ENCODE measurements around the gene B9D1. TPM values are rescaled to one million over a fixed set of nuclear protein-coding genes. Genes with fewer than 3 reads are reported as not detected.

B9D1 gene
- total RNA-seq, 1 donor, result 21.0 TPM

DNA sequence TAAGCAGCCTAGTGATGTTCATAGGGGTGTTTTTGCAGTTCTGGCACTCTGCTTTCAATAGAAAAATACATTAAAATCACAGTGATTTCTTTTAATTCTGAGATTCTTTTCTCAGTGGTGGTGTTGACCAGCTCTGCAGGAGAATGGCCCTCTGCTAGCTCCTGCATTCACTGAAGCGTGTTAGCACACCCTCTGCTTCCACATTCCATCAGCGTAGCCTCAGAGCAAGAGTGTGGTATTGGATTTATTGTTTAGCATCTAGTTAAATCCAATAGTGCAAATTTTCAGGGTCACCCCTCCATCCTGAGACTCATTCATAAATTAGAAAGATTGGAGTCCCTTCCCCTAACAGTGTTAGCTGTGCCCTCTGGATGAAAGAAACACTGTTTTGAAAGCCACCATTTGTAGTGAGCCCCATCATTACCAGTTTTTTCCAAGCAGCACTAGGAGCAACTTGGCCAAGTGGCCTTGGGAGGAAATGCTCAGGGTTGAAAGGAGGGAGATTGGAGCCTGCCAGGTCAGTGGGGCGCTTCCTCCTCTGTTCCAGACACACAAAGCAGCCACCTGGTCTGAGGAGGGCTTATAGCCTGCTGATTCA lies 45.7 kb downstream of the B9D1 start:
- no peak overlapping the region for H3K27ac ChIP-seq (ENCODE audit: low read depth, low read length)
- H2AFZ ChIP-seq (ENCODE audit: low read length), result no peak overlapping the region
- H3K4me1 ChIP-seq (ENCODE audit: insufficient read depth, low read length), result peaks cover 4% of the 10 kb centered on the region
- TF ChIP-seq, protein P1, sequence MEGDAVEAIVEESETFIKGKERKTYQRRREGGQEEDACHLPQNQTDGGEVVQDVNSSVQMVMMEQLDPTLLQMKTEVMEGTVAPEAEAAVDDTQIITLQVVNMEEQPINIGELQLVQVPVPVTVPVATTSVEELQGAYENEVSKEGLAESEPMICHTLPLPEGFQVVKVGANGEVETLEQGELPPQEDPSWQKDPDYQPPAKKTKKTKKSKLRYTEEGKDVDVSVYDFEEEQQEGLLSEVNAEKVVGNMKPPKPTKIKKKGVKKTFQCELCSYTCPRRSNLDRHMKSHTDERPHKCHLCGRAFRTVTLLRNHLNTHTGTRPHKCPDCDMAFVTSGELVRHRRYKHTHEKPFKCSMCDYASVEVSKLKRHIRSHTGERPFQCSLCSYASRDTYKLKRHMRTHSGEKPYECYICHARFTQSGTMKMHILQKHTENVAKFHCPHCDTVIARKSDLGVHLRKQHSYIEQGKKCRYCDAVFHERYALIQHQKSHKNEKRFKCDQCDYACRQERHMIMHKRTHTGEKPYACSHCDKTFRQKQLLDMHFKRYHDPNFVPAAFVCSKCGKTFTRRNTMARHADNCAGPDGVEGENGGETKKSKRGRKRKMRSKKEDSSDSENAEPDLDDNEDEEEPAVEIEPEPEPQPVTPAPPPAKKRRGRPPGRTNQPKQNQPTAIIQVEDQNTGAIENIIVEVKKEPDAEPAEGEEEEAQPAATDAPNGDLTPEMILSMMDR (IDR thresholded peaks at IDR 0.05; ENCODE audit: extremely low read depth, low read depth, low read length), result no peak
- no peaks in the 10 kb centered on the region for H3K79me2 ChIP-seq (ENCODE audit: insufficient read depth, low read length)
- no peaks in the 10 kb centered on the region for H3K9me3 ChIP-seq (ENCODE audit: low read depth, low read length)
- H3K27me3 ChIP-seq (ENCODE audit: insufficient read depth, low read length), result no peaks in the 10 kb centered on the region
- H3K36me3 ChIP-seq (ENCODE audit: insufficient read depth, low read length), result peaks cover 37% of the 10 kb centered on the region
- no peak for DNase-seq (ENCODE audit: insufficient read length, low spot score, missing footprints)
- H3K4me2 ChIP-seq (ENCODE audit: insufficient read depth, low read length), result no peak overlapping the region
- no peaks in the 10 kb centered on the region for H4K20me1 ChIP-seq (ENCODE audit: insufficient read depth, low read length)
- no peak overlapping the region for H3K4me3 ChIP-seq (ENCODE audit: insufficient read depth, low read length)

DNA sequence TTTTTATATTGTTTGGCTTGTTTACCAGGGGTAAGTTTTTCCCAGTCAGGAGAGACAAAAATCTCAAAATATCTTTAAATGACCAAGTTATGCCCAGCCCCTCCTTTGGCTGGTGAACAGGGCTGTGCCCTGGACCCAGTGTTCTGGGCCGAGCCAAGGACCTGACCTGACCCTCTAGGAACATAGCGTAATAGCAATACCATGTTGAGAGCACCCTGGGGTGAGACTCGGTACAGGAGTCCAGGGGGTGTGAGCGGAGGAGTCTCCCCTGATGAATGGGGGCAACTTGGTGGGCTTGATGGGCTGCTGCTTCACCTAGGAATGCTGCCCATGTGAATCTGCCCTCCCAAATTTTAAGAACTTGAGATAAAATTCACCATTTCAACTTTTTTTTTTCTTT lies 47.4 kb downstream of the B9D1 start:
- TF ChIP-seq, protein P1 (IDR thresholded peaks at IDR 0.05; ENCODE audit: extremely low read depth, low read depth, low read length), result no peak
- H4K20me1 ChIP-seq (ENCODE audit: insufficient read depth, low read length), result no peaks in the 10 kb centered on the region
- no peak overlapping the region for H3K27ac ChIP-seq (ENCODE audit: low read depth, low read length)
- H3K36me3 ChIP-seq (ENCODE audit: insufficient read depth, low read length), result peaks cover 32% of the 10 kb centered on the region
- H3K4me1 ChIP-seq (ENCODE audit: insufficient read depth, low read length), result peaks cover 14% of the 10 kb centered on the region
- no peak for DNase-seq (ENCODE audit: insufficient read length, low spot score, missing footprints)
- no peak overlapping the region for H2AFZ ChIP-seq (ENCODE audit: low read length)
- H3K79me2 ChIP-seq (ENCODE audit: insufficient read depth, low read length), result peaks cover under 1% of the 10 kb centered on the region
- H3K9me3 ChIP-seq (ENCODE audit: low read depth, low read length), result no peaks in the 10 kb centered on the region
- no peaks in the 10 kb centered on the region for H3K27me3 ChIP-seq (ENCODE audit: insufficient read depth, low read length)
- H3K4me3 ChIP-seq (ENCODE audit: insufficient read depth, low read length), result no peak overlapping the region
- H3K4me2 ChIP-seq (ENCODE audit: insufficient read depth, low read length), result no peak overlapping the region

DNA sequence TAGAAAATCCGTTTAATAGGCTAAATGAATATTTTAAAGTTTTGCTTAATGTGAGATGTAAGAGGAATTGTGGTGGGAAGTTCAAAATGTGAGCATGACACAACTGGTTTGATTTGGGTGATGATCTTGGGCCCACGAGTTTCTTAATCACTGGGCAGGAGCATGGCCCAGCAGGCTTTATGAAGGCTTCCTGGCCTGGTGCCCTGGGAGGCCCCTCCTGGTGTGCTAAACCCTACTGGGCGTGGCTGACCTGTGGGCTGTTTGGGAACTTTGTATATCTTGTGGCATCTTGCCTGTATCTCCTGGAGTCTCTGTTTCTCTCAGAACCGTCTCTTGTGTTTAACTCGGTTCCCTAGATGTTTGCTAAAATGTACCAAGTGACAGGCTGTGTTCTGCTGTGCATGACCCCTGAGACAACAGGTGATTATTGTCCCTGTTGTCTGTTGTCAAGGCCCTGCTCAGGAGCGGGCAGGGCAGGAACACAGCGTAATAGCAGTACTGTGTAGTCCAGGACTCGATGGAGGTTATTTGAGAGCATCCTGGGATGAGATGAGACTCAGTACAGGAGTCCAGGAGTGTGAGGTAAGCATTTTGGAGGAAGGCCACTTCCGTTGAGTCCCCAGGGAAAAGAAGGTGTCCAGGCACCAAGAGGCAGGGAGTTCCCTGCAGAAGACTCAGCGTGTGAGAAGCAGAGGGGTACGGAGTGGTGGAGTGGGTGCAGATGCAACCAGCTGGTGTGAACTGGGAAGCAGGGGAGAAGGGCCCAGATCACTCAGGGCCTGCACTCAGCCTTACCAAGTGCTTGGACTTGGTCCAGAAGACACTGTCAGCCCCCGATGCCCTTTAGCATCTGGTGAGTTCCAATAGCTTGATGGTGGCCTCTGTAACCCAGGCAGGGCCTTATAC lies 48.5 kb downstream of the B9D1 start:
- TF ChIP-seq, protein P1 (IDR thresholded peaks at IDR 0.05; ENCODE audit: extremely low read depth, low read depth, low read length), result no peak
- H3K36me3 ChIP-seq (ENCODE audit: insufficient read depth, low read length), result peaks cover 32% of the 10 kb centered on the region
- H3K4me1 ChIP-seq (ENCODE audit: insufficient read depth, low read length), result peaks cover 14% of the 10 kb centered on the region

More for the DNA sequence above, 48.5 kb downstream of the B9D1 start:
- Histone ChIP-seq H3K9me3 (ENCODE audit: low read depth, low read length) (no peaks in the 10 kb centered on the region), H3K4me2 (ENCODE audit: insufficient read depth, low read length) (no peak overlapping the region), H3K27ac (ENCODE audit: low read depth, low read length) (no peak overlapping the region), H2AFZ (ENCODE audit: low read length) (no peak overlapping the region), H3K4me3 (ENCODE audit: insufficient read depth, low read length) (no peak overlapping the region), H4K20me1 (ENCODE audit: insufficient read depth, low read length) (no peaks in the 10 kb centered on the region), H3K27me3 (ENCODE audit: insufficient read depth, low read length) (no peaks in the 10 kb centered on the region), H3K79me2 (ENCODE audit: insufficient read depth, low read length) (peaks cover 6% of the 10 kb centered on the region)
- DNase-seq (ENCODE audit: insufficient read length, low spot score, missing footprints), result no peak
